HTERT RPE-1 (cell line): Measurements from ENCODE around the gene EDC3.
"Not testable (repeated sequence)": the region's sequence is repeated elsewhere in the genome, so short reads cannot be mapped to it uniquely, and the experiment has no call there.

ENCODE experiments used
- in situ Hi-C: fragments of 300-500 bp; cut with MboI; formaldehyde crosslinking; loops from 4 replicates; pipeline ENCODE4 v1.14.3; 2020; ENCODE audit warnings: low sequenced_read_pairs

Gene EDC3

GRCh38 chr15:74613089-74613952 is 82.5 kb downstream of the EDC3 start:
- in situ Hi-C loops = no loop called here

- in situ Hi-C loops = no loop called here
Measured at GRCh38 chr15:74612677-74613076, 83.1 kb downstream of the EDC3 start.

GRCh38 chr15:74611834-74612233 is 84.0 kb downstream of the EDC3 start:
- in situ Hi-C loops = no loop called here

GRCh38 chr15:74611341-74611740 is 84.5 kb downstream of the EDC3 start:
- in situ Hi-C loops = no loop called here

GRCh38 chr15:74610302-74610951 is 85.4 kb downstream of the EDC3 start:
- in situ Hi-C loops = no loop called here

- in situ Hi-C loops = no loop called here
Measured at GRCh38 chr15:74609938-74610301, 85.9 kb downstream of the EDC3 start.

- in situ Hi-C loops = no loop called here
Measured at GRCh38 chr15:74608786-74609185, 87.0 kb downstream of the EDC3 start.

- in situ Hi-C loops = no loop called here
Measured at GRCh38 chr15:74605795-74606150, 90.1 kb downstream of the EDC3 start.

- in situ Hi-C loops = no loop called here
Measured at GRCh38 chr15:74604983-74605794, 90.6 kb downstream of the EDC3 start.

- in situ Hi-C loops = no loop called here
Measured at GRCh38 chr15:74603789-74604705, 91.8 kb downstream of the EDC3 start.

GRCh38 chr15:74603026-74603788 is 92.6 kb downstream of the EDC3 start:
- in situ Hi-C loops = no loop called here

- in situ Hi-C loops = no loop called here
Measured at GRCh38 chr15:74599156-74599555, 96.7 kb downstream of the EDC3 start.

- in situ Hi-C loops = no loop called here
Measured at GRCh38 chr15:74598126-74598842, 97.5 kb downstream of the EDC3 start.

GRCh38 chr15:74597146-74597705 is 98.6 kb downstream of the EDC3 start:
- in situ Hi-C loops = not testable (repeated sequence)

- in situ Hi-C loops = not testable (repeated sequence)
Measured at GRCh38 chr15:74596736-74597135, 99.1 kb downstream of the EDC3 start.

GRCh38 chr15:74595271-74595670 is 100.6 kb downstream of the EDC3 start:
- in situ Hi-C loops = no loop called here

GRCh38 chr15:74594455-74594854 is 101.4 kb downstream of the EDC3 start:
- in situ Hi-C loops = no loop called here

- in situ Hi-C loops = no loop called here
Measured at GRCh38 chr15:74593122-74593521, 102.7 kb downstream of the EDC3 start.

- in situ Hi-C loops = no loop called here
Measured at GRCh38 chr15:74592222-74592621, 103.6 kb downstream of the EDC3 start.
